HG03280 (cell line): ENCODE results near the gene PDPR.
"Not testable (repeated sequence)": the region's sequence is repeated elsewhere in the genome, so short reads cannot be mapped to it uniquely, and the experiment has no call there.

ENCODE experiments used
- ATAC-seq: cut with Tn5 transposase; IDR thresholded peaks from one replicate; pipeline ENCODE4 v1.9.1; 2021; ENCODE audit warnings: mild to moderate bottlenecking, moderate library complexity; ENCODE audit not compliant: unreplicated experiment

The PDPR gene

DNA sequence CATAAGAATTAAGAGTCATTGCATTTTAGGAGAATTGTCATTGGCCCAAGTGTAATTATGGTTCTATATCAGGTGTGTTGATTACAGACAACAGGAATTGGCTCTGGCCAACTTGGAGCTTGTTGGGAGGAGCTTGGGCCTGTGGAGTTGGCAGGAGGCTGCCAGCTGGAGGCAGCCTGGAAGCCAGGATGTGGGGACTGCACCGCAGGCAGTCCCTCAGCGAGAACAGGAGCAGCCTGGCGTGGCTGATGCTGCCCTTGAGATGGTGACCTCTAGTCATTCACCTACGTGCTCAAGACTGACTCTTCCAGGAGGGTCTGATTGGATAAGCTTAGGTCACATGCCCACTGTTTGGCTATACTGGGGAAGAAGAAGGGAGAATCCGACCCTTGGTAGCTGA, 13.6 kb downstream of the PDPR start:
- not testable (repeated sequence) for ATAC-seq

DNA sequence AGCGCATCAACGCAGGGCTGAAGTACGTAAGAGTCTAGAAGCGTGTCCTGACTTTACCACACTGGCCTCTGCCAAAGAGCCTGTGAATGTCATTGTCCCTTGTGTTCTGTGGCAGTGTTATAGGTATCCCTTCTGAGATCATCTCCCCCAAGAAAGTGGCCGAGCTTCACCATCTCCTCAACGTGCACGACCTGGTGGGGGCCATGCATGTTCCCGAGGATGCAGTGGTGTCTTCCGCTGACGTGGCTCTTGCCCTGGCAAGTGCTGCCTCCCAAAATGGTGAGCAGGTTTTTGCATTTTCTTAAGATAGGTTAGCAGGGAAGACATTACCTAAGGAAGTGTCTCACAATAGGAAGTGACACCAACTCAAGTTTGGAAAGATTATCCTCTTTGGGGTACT, 14.7 kb downstream of the PDPR start:
- not testable (repeated sequence) for ATAC-seq

DNA sequence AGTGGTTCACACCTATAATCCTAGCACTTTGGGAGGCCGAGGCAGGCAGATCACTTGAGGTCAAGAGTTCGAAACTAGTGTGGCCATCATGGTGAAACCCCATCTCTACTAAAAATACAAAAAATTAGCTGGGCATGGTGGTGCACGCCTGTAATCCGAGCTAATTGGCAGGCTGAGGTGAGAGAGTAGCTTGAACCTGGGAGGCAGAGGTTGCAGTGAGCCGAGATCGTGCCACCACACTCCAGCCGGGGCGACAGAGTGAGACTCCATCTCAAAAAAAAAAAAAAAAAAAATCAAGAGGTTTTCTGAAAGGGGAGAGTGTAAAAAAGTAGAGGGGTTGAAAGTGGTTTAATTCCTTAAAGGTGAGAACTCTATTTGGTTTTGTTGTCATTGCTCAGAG, 21.7 kb downstream of the PDPR start:
- ATAC-seq, result not testable (repeated sequence)

DNA sequence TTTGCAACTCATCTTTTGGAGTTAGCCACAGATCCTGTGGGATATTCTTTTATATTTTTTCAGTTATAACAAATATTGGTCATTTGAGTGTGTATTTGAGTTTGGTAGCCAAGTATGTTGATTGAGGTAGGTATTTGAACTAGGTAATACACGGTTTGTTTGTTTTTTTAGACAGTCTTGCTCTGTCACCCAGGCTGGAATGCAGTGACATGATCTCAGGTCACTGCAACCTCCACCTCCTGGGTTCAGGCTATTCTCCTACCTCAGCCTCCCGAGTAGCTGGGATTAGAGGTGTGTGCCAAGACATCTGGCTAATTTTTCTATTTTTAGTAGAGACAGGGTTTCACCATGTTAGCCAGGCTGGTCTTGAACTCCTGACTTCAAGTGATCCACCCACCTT, 22.5 kb downstream of the PDPR start:
- not testable (repeated sequence) for ATAC-seq

DNA sequence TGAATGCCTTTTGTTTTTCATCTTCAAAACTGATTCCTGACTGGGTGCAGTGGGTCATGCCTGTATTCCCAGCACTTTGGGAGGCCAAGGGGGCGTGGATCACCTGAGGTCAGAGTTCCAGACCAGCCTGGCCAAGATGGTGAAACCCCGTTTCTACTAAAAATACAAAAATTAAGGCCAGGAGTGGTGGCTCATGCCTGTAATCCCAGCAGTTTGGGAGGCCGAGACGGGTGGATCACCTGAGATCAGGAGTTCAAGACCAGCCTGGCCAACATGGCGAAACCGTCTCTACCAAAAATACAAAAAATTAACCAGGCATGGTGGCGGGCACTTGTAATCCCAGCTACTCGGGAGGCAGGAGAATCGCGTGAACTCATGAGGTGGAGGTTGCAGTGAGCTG, 28.6 kb downstream of the PDPR start:
- ATAC-seq, result not testable (repeated sequence)

DNA sequence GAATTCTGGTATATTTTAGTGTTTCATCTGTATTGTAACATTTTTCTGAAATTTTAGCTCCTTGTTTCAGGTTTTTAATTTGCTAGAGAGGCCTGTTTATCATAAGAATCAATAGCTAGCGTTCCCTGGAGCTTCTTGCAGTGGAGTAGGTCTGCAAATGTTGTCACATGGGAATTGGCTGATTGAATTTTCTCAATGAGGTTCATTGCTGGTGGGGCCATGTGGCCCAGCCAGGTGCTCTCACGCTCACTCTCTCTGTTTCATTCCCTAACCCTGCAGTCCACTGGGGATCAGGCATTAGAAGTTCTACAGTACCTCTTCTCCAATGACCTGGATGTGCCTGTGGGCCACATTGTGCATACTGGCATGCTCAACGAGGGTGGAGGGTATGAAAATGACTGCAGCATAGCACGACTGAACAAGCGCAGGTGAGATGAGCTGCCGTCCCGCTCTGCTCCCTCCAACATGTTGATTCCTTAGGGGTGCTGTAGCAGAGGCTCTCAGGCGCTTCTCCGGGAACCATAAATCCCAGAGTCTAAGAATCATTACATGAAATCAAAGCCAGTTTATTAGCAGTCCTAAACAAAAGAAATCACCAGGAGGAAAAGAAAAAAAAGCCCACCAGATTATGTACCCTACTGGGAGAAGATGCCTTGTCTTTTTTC, 29.2 kb downstream of the PDPR start:
- not testable (repeated sequence) for ATAC-seq

DNA sequence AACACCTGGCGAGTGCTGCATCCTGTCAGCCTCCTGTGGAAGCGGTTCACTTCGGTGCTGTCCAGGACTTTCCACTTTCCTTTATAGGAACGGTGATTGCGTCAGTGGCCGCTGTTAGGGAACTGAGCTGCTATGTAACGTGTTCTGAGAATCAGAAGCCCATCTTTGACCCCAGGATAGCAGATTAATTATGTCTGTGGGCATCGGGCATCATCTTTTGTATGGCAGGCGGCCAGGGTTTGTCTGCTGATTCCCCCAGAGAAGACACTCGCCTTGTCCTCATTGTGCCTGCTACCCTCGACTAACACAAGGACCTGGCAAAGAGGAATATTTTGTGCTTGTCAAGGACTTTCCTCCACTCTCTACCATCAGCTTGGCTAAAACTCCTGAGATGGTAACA, 33.7 kb downstream of the PDPR start:
- ATAC-seq, result not testable (repeated sequence)

DNA sequence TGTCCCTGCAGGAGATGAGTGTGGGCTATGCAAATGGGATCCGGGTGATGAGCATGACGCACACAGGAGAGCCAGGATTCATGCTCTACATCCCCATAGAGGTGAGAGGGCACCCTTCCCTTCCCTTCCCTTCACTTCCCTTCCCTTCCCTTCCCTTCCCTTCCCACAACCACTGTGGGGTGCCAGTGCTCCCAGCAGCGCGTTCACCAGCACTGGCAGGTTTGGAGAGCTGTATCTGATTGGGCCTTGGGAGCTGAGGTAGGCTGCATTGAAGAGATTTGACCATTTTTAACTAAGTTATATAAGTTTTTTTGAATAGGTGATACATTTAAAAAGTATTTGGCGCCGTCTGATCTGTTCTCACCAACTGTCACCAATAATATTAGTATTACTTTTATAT, 34.3 kb downstream of the PDPR start:
- not testable (repeated sequence) for ATAC-seq

DNA sequence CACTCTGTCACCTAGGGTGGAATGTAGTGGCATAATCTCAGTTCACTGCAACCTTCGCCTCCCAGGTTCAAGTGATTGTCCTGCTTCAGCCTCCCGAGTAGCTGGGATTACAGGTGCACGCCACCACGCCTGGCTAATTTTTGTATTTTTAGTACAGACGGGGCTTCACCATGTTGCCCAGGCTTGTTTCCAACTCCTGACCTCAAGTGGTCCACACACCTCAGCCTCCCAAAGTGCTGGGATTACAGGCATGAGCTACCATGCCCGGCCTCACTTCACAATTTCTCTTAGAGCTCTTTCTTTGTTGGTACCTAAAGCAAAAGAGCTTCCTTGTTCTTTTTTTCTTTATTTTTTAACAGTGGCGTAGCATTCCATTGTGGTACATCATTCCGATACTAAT, 35.2 kb downstream of the PDPR start:
- not testable (repeated sequence) for ATAC-seq

DNA sequence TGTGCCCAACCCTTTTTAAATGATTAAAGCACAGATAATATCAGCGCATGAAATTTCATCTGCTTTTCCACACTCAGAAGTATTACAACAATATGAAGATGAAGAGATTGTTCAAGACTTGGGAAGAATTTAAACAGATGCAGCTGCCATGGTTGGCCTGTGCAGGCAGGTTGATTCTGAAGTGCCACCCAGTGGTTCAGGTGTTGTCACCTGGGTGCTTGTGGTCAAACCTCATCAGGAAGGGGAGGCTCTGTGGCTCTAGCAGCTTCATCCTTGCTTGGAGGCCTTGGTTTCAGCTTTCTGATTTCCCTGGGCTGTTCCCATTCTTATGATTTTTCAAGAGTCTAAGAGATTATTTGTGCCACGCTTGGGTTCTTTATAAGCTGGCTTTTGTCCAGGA, 37.3 kb downstream of the PDPR start:
- no peak for ATAC-seq

DNA sequence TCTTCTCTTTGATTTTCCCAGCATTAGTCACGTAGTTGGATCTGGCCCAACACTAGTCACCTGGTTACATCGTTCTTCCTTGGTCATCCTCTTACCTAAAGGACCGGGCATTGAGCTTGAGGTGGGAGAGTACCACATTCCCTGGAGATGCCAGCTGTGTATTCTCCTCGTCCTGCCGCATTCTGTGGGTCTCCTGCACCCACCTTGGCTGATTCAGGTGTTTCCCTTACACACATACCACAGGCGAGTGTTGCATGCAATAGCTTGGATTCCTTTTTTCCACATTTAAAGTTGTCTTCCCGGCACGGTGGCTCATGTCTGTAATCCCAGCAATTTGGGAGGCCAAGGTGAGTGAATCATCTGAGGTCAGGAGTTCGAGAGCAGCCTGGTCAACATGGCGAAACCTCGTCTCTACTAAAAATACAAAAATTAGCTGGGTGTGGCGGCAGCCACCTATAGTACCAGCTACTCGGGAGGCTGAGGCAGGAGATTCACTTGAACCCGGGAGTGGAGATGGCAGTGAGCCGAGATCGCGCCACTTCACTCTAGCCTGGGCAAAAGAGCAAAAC, 37.9 kb downstream of the PDPR start:
- no peak for ATAC-seq

DNA sequence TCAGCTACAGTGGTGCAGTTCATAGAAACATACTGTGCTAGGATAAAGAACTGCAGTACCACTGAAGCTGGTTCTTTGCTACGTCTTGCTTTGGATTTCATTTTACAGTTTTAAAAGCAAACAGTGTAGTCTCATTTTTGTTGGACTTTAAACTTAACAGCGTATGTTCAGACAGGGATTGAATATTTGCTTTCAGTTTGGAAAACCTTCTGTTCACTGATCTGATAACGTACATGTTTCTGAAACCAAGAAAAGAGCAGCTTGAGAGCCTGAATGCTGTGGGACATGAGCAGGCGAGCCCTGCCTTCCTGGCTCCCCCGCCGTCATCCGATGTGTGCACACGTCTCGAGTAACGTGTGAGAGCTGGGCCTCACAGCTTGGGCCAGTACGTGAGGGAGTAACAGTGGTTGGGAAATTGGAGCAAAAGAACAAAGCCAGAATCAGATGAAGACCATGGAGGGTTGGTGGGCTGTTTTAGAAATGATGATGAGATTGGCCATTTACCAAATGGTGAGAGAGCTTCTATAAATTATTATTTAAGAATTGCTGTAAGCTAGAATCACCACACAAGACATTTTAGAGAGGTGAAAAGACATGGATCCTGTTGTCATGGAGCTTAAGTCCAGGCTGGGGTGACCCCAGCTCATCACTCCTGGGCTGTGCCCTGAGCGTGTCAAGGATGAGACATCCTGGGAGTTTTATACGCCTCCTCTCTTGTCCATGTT, 38.6 kb downstream of the PDPR start:
- ATAC-seq, result no peak

DNA sequence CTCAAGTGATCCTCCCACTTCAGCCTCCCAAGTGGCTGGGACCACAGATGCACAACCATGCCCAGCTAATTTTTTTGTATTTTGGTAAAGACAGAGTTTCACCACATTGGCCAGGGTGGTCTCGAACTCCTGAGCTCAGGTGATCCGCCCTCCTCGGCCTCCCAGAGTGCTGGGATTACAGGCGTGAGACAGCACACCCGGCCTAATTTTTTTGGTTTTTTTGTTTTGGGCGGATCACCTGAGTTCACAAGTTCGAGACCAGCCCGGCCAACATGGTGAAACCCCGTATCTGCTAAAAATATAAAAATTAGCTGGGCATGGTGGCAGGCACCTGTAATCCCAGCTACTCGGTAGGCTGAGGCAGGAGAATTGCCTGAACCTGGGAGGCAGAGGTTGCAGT, 40.6 kb downstream of the PDPR start:
- not testable (repeated sequence) for ATAC-seq

DNA sequence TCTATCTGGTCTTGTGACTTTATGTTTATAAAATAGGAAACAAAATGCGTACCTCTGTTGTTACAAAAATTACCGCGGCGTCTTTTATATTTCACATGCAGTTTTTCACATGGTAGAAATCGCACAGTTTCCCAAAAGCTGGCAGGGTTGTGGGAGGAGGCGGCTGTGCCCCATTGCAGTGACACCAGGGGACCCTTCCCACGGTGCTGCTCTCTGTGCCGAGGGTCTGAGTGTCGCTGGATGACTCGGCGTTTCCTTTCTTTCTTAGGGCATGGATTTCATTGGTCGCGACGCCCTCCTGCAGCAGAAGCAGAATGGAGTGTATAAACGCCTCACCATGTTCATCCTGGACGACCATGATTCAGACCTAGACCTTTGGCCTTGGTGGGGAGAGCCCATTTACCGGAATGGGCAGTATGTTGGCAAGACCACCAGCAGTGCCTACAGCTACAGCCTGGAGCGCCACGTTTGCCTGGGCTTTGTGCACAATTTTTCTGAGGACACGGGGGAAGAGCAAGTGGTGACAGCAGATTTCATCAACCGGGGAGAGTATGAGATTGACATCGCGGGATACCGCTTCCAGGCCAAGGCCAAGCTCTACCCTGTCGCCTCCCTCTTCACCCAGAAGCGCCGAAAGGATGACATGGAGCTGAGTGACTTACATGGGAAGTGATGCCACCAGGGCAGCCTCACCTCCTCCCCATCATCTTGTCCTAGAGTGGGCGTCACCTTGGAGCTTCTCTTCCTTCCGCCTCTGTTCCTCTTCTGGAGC, 42.3 kb downstream of the PDPR start:
- no peak for ATAC-seq

DNA sequence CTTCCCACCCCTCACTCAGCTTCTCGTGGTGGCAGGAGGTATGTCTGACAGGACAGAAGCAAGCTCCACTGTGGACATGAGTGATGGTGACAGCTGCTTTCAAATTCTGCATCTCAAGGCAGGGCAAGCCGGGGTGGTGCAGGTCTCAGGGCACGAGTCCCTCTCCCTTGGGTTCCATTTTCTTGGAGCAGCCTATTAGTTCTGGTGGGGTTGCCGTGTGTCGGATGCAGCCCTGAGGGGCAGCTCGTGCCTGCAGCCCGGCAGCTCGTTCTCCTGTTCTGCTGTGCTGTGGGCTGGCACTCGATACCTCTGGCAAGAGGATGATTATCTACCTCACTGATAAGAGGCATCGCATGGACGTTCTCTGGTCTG, 43.0 kb downstream of the PDPR start:
- ATAC-seq, result no peak

DNA sequence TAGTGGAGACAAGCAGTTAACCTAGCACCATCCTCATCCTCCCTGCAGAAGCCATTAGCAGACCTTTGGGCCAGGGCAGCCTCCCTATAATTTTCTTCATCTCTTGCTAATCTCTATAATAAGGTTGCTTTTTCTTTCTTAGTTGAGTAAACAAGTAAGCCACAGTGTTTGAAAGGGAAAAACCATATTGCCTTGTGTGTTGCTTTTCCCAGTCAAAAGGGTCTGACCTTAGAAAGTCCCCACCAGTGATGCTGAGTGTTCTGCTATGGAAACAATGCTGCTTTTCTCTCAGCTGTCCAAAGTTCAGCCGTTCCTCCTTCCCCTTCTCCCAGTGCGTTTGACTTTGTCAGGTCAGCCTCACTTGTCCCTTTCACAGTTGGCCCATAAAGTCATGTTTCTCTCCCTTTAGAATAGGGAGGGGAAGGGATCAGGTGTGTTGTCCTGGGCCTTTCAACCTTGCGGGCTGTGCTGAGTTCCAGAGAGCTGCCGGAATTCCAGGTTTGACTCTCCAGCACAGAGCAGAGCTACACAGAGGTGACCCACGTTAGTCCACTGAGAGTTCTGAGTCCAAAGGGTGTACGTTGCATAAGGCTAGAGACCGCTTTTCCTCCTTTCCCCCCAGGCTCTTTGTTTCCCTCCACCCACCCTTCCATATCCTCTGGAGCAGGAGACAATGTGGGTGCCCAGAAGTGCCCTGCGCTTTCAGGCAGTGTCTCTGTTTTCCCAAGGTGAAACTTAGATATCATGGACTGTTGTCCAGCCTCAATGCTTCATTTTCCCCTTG, 43.5 kb downstream of the PDPR start:
- no peak for ATAC-seq

DNA sequence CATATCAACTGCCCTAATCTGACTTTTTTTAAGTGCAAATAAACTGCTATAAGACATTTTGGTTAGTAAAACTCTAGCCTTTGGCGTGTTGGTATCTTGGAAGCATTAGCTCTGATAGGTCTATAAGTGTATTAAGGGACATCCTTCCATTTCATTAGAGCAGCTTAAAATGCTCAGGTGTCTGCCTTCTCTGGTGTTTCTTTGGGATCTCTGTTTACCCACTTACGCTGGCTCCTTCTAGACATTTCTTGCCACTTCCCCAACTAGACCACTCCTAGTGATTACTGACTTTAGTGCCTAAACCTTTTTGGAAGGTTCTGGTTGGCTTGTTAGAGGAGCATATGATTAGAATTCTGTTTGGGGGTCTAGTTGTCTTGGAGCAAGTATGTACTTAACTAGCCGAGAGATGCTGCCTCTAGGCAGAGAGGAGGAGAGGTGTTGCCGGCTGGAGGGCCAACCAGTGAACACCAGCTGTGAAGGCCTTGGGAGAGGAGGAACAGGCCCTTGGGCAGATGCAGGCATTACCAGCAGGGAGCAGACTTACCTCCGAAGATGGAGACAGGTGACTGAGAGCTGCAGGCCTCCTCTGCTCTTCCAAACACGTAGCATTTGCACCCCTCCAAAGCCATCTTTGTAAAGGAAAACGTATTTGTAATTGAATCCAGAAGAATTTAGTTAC, 44.3 kb downstream of the PDPR start:
- ATAC-seq, result no peak

DNA sequence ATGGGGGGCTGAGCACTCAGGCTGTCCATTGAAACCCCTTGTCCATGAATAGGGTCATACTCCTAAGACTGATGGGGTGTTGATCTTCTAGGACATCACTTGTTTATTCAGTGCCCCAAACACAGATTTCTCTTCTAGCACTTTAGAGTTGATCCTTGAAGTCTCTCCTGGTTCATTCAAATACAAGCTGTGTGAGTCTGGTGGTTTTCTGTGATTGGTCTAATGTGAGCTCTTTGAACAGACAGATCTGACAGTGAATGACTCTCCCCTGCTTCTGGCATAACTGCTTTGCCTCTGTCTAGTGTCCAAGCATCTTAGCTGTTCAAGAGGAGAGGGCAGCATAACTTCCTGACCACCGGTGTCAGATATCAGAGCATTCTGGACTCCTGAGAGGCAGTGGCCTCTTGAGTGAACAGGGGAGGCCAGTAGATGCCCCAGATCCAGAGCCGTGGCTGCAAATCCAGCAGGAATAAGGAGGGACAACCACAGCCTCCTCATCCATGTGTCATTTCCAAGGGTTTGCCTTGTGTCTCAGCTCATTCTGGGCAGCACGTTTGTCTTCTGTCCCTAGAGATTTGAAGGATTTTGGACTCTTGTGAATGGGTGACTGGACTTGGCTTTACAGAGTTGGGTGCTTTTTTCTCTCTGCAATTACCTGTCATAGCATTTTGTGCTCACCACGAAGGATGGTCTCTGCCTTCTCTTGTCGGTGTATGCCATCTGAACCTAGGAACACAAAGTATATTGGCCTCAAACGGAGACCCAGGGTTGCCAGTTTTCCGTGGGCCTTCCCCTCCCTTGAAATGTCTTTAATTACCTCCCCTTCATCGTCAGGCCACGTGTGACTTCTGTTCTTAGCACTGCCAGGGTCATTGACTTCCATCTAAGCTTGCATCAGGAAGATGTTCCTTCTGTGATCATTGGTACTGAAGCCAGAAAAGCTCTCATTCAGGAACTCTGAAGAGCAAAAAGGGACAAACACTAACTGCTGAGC, 45.5 kb downstream of the PDPR start:
- ATAC-seq, result no peak

DNA sequence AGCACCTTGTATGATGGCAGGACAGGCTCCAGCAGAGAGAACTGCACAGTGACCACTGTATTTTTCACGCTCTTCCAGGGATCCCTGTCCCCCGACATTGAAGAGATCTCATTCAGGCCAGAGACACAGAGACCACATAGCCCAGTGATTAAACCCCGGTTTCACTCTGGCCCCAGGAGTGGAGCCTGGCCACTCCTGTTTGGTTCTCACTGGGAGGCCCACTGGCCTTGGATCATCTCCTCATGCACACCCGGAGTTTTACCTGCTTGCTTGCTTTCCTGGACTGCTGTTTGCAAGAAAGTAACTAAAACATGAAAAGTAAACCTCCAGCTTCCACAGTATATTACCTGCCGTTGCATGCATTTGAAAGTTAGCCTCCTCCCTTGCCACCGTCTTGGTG, 46.3 kb downstream of the PDPR start:
- no peak for ATAC-seq
